Measurements from ENCODE around the gene TRPC1. TPM values are rescaled to one million over a fixed set of nuclear protein-coding genes. Genes with fewer than 3 reads are reported as not detected.

The TRPC1 gene
- total and polyA plus RNA-seq, 3 experiments from 2014 or later: 0.72 to 2.8 (median 1.1) TPM

DNA sequence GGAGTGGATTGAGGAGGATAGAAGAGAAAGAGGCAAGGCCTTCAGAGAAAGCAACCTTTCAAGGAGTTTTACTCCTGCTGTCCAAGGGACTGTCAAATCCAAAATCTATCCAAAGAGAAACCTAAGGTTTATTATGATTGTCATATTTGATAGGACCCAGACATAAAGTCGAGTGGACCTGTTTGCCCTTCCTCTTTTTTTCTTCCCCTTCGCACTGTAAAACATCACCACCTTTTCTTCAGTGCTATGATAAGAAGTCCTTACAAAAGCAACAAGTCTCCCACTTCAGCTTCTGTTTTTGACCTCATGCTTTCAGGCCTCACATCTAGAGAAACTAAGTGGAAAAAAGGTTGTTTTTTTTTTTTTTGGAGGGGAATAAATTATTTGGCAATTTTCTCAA is 73.0 kb downstream of the TRPC1 start:
- CTCF ChIA-PET: no interaction called here

DNA sequence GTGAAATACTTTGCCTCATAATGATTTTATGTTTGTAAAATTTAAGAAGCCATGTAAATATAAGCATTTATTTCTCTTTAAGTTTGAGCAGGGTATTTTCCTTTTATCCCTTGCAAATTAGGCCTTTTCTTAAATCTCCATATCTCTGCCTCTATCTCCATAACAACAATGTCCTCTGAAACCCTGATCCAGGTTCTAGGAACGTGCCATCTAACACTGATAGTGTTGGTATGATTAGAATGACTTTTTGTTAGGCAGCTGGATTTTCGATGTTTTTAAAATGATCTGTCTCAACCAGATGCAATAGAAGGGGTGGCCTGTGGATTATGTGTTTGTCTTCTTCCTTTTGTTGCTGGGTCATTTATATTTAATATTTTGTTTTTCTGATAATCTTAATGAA is 77.9 kb downstream of the TRPC1 start:
- Histone ChIP-seq H3K4me3 (ENCODE audit: low read length) (no peak overlapping the region), H3K9me3 (ENCODE audit: low read length) (no peaks in the 10 kb centered on the region), H3K4me1 (ENCODE audit: insufficient read depth, low read length) (no peaks in the 10 kb centered on the region), H3K27me3 (ENCODE audit: insufficient read depth, low read length, poor library complexity, severe bottlenecking) (no peaks in the 10 kb centered on the region), H3K36me3 (ENCODE audit: insufficient read depth, low read length) (no peaks in the 10 kb centered on the region), H3K27ac (ENCODE audit: low read depth, low read length) (no peak overlapping the region)
- no peaks in the 10 kb centered on the region for H3K9me3 Mint-ChIP-seq
- H3K36me3 Mint-ChIP-seq: peaks cover 0 to 5% (median 5%) of the 10 kb centered on the region in 3 donors
- ChIA-PET CTCF (no interaction called here), POLR2A (no interaction called here)
- no peak overlapping the region for H3K27ac Mint-ChIP-seq
- no peak for DNase-seq
- no peak overlapping the region for H3K4me3 Mint-ChIP-seq
- H3K4me1 Mint-ChIP-seq: no peaks in the 10 kb centered on the region
- peaks cover 0 to 1% of the 10 kb centered on the region in 2 donors for H3K27me3 Mint-ChIP-seq

More for the DNA sequence above, 73.0 kb downstream of the TRPC1 start:
- H3K27ac ChIP-seq (ENCODE audit: low read depth, low read length): no peak overlapping the region
- Mint-ChIP-seq H3K27ac (no peak overlapping the region), H3K4me1 (no peaks in the 10 kb centered on the region), H3K27me3 (no peaks in the 10 kb centered on the region), H3K9me3 (no peaks in the 10 kb centered on the region), H3K4me3 (no peak overlapping the region), H3K36me3 (no peaks in the 10 kb centered on the region)
- DNase-seq: no peak
- H3K9me3 ChIP-seq (ENCODE audit: low read length): no peaks in the 10 kb centered on the region
- POLR2A ChIA-PET: no interaction called here
- H3K4me1 ChIP-seq (ENCODE audit: insufficient read depth, low read length): no peaks in the 10 kb centered on the region
- H3K36me3 ChIP-seq (ENCODE audit: insufficient read depth, low read length): no peaks in the 10 kb centered on the region
- no peaks in the 10 kb centered on the region for H3K27me3 ChIP-seq (ENCODE audit: insufficient read depth, low read length, poor library complexity, severe bottlenecking)
- no peak overlapping the region for H3K4me3 ChIP-seq (ENCODE audit: low read length)

DNA sequence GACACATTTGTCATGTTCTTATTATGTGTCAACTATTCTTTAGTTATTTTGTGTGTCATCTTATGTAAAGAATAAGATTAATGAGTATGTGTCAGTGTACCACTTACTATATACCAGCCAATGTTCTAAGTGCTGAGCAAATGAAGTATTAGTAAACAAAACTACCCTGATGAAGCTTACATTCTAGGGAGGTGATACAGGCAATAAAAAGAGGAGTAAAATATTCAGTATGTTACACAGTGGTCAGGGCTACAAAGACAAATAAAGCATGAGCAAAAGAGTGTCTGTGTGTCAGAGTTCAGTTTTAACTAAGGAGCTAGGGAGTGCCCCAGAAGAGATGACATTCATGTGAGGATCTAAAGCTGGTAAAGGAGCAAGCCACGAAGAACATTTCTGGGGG is 79.1 kb downstream of the TRPC1 start:
- Histone ChIP-seq H3K9me3 (ENCODE audit: low read length) (no peaks in the 10 kb centered on the region), H3K36me3 (ENCODE audit: insufficient read depth, low read length) (no peaks in the 10 kb centered on the region), H3K4me3 (ENCODE audit: low read length) (no peak overlapping the region), H3K27me3 (ENCODE audit: insufficient read depth, low read length, poor library complexity, severe bottlenecking) (no peaks in the 10 kb centered on the region), H3K4me1 (ENCODE audit: insufficient read depth, low read length) (no peaks in the 10 kb centered on the region), H3K27ac (ENCODE audit: low read depth, low read length) (no peak overlapping the region)
- H3K4me1 Mint-ChIP-seq: no peaks in the 10 kb centered on the region
- ChIA-PET POLR2A (no interaction called here), CTCF (no interaction called here)
- peaks cover 0 to 5% (median 5%) of the 10 kb centered on the region in 3 donors for H3K36me3 Mint-ChIP-seq
- H3K4me3 Mint-ChIP-seq: no peak overlapping the region
- DNase-seq: no peak
- H3K9me3 Mint-ChIP-seq: no peaks in the 10 kb centered on the region
- H3K27ac Mint-ChIP-seq: peak overlapping the region in 1 of 8 donors; percentile 1
- H3K27me3 Mint-ChIP-seq: peaks cover 0 to 1% of the 10 kb centered on the region in 2 donors

DNA sequence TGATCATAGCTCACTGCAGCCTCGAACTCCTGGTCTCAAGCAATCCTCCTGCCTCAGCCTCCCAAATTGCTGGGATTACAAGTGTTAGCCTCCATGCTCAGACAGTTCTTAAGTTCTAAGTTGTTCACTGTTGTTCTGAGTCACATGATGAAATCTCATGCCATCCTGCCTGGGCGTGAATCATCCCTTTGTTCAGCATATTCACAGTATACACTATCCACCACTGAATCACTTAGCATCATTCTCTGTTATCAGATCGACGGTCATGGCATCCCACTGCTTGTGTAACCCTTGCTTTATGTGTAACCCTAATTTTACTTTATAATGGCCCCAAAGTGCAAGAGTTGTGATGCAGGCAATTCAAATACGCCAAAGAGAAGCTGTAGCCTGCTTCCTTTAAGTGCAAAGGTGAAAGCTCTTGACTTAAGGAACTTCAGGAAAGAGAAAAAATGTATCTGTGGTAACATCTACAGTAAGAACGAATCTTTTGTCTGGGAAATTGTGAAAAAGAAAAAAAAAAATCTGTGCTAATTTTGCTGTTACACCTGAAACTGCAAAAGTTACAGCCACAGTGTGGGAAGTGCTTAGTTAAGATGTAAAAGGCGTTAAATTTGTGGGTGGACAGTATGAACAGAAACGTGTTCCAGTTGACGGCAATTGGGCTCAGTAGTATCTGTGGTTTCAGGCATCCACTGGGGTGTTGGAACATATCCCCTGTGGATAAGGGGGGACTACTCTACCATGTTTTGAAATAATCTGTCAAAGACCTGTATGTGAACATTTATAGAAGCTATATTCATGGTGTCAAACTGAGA is 84.5 kb downstream of the TRPC1 start:
- Mint-ChIP-seq H3K4me3 (no peak overlapping the region), H3K27ac (peak overlapping the region in 2 of 8 donors; percentile 24 to 31), H3K9me3 (no peaks in the 10 kb centered on the region), H3K27me3 (peaks cover 7 to 10% of the 10 kb centered on the region in 2 donors), H3K36me3 (peaks cover 0 to 5% (median 2%) of the 10 kb centered on the region in 3 donors), H3K4me1 (no peaks in the 10 kb centered on the region)
- Histone ChIP-seq H3K4me3 (ENCODE audit: low read length) (no peak overlapping the region), H3K9me3 (ENCODE audit: low read length) (no peaks in the 10 kb centered on the region), H3K27ac (ENCODE audit: low read depth, low read length) (no peak overlapping the region), H3K36me3 (ENCODE audit: insufficient read depth, low read length) (no peaks in the 10 kb centered on the region), H3K4me1 (ENCODE audit: insufficient read depth, low read length) (no peaks in the 10 kb centered on the region), H3K27me3 (ENCODE audit: insufficient read depth, low read length, poor library complexity, severe bottlenecking) (no peaks in the 10 kb centered on the region)
- no peak for DNase-seq
- POLR2A ChIA-PET: no interaction called here
- CTCF ChIA-PET: no interaction called here

DNA sequence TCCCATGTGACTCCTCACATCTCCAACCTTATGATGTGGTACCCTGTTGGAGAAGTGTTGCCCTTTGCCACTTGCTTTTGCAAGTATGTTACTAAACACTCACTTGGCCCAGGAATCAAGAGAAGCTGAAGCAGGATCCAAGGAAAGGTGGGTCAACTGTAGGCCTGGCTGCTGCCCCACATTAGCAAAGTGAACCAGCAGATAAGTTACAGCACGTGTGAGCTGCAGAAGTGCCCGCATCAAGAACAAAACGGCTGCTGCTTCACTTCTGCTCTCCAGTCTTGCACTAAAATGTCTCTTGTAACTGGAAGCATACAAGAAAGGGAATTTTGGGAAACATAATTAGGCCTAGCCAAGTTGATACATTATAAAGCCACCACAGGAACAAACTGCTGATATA is 85.4 kb downstream of the TRPC1 start:
- DNase-seq: no peak
- Mint-ChIP-seq H3K9me3 (no peaks in the 10 kb centered on the region), H3K27me3 (peaks cover 7 to 14% of the 10 kb centered on the region in 2 donors), H3K36me3 (peaks cover 0 to 4% (median 2%) of the 10 kb centered on the region in 3 donors), H3K4me3 (no peak overlapping the region), H3K4me1 (no peaks in the 10 kb centered on the region), H3K27ac (no peak overlapping the region)
- CTCF ChIA-PET: no interaction called here
- Histone ChIP-seq H3K4me1 (ENCODE audit: insufficient read depth, low read length) (no peaks in the 10 kb centered on the region), H3K9me3 (ENCODE audit: low read length) (no peaks in the 10 kb centered on the region), H3K4me3 (ENCODE audit: low read length) (no peak overlapping the region), H3K36me3 (ENCODE audit: insufficient read depth, low read length) (no peaks in the 10 kb centered on the region), H3K27ac (ENCODE audit: low read depth, low read length) (no peak overlapping the region), H3K27me3 (ENCODE audit: insufficient read depth, low read length, poor library complexity, severe bottlenecking) (no peaks in the 10 kb centered on the region)
- POLR2A ChIA-PET: no interaction called here

DNA sequence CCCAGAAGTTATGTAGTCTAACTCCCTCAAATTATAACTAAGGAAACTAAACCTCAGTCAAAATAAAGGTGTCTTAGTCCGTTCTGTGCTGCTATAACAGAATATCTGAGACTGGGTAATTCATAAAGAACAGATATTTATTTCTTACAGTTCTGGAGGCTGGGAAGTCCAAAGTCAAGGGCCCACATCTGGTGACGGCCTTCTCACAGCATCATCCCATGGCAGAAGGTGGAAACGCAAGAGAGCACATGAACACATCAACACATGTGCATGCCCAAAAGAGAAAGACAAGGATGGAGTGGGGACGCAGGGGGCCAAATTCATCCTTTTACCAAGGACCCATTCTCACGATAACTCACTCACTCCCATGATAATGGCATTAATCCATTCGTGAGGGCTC is 92.0 kb downstream of the TRPC1 start:
- Histone ChIP-seq H3K4me1 (ENCODE audit: insufficient read depth, low read length) (no peaks in the 10 kb centered on the region), H3K27ac (ENCODE audit: low read depth, low read length) (no peak overlapping the region), H3K27me3 (ENCODE audit: insufficient read depth, low read length, poor library complexity, severe bottlenecking) (no peaks in the 10 kb centered on the region), H3K9me3 (ENCODE audit: low read length) (no peaks in the 10 kb centered on the region), H3K4me3 (ENCODE audit: low read length) (no peak overlapping the region), H3K36me3 (ENCODE audit: insufficient read depth, low read length) (no peaks in the 10 kb centered on the region)
- Mint-ChIP-seq H3K27ac (no peak overlapping the region), H3K9me3 (no peaks in the 10 kb centered on the region), H3K4me1 (no peaks in the 10 kb centered on the region), H3K4me3 (no peak overlapping the region), H3K36me3 (no peaks in the 10 kb centered on the region), H3K27me3 (peaks cover 8 to 33% of the 10 kb centered on the region in 2 donors)
- DNase-seq: no peak
- POLR2A ChIA-PET: no interaction called here
- CTCF ChIA-PET: interaction anchor here (1.8 kb wide), 1 partner anchor 13 kb away, joined by 4 read pairs; no protein-coding TSS in a partner anchor

DNA sequence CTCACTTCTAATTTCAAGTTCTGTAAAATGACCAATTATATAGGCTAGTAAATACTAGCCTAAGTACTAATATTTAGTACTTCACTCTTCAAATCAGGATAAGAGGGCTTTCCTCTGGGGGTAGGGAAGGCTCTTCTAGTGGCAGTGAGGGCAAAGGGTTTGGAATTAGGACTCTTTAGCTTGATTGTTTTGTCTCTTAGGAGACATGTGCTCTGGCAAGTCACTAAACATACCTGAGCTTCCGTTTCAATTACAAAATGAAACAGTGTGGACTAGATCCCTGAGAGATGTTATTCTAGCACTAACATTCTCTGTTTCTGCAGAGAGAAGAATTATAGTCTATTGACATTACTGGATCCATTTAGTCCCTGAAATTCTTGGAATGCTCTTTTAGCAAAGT is 93.5 kb downstream of the TRPC1 start:
- H3K27ac Mint-ChIP-seq: no peak overlapping the region
- H3K36me3 Mint-ChIP-seq: no peaks in the 10 kb centered on the region
- H3K9me3 ChIP-seq (ENCODE audit: low read length): no peaks in the 10 kb centered on the region
- H3K36me3 ChIP-seq (ENCODE audit: insufficient read depth, low read length): no peaks in the 10 kb centered on the region
- H3K4me3 ChIP-seq (ENCODE audit: low read length): no peak overlapping the region
- no peak overlapping the region for H3K4me3 Mint-ChIP-seq
- POLR2A ChIA-PET: no interaction called here
- no peaks in the 10 kb centered on the region for H3K27me3 ChIP-seq (ENCODE audit: insufficient read depth, low read length, poor library complexity, severe bottlenecking)
- DNase-seq: no peak
- CTCF ChIA-PET: interaction anchor here (1.8 to 3.0 kb wide), 2 partner anchors 11 kb away, joined by 4 to 10 read pairs; no protein-coding TSS in a partner anchor
- no peaks in the 10 kb centered on the region for H3K9me3 Mint-ChIP-seq
- no peaks in the 10 kb centered on the region for H3K4me1 Mint-ChIP-seq
- H3K27ac ChIP-seq (ENCODE audit: low read depth, low read length): no peak overlapping the region
- H3K27me3 Mint-ChIP-seq: peaks cover 6 to 31% of the 10 kb centered on the region in 2 donors
- H3K4me1 ChIP-seq (ENCODE audit: insufficient read depth, low read length): no peaks in the 10 kb centered on the region

DNA sequence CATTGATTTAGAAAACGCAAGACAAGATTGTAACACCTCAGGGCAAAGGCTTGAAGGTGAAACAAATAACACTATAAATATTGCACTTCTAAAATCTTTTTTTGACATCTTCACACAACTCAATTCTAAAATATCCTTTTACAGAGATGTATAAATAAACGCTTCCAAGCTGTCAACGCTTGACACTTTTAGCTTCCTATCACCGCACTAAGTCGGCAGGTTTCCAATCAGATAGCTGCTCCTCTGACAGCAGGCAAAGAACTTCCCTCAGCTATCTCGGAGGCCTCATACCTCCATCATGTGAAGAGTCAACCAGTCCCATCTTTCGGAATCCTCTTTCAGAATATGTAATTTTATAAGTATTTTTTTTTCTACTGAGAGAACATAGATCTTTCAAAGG is 94.1 kb downstream of the TRPC1 start:
- H3K27me3 Mint-ChIP-seq: peaks cover 6 to 36% of the 10 kb centered on the region in 2 donors
- POLR2A ChIA-PET: no interaction called here

More for the DNA sequence above, 94.1 kb downstream of the TRPC1 start:
- no peak for DNase-seq
- H3K27ac Mint-ChIP-seq: no peak overlapping the region
- no peak overlapping the region for H3K4me3 Mint-ChIP-seq
- no peaks in the 10 kb centered on the region for H3K36me3 Mint-ChIP-seq
- no peaks in the 10 kb centered on the region for H3K36me3 ChIP-seq (ENCODE audit: insufficient read depth, low read length)
- no peaks in the 10 kb centered on the region for H3K4me1 Mint-ChIP-seq
- H3K4me3 ChIP-seq (ENCODE audit: low read length): no peak overlapping the region
- H3K27me3 ChIP-seq (ENCODE audit: insufficient read depth, low read length, poor library complexity, severe bottlenecking): no peaks in the 10 kb centered on the region
- H3K9me3 ChIP-seq (ENCODE audit: low read length): no peaks in the 10 kb centered on the region
- no peak overlapping the region for H3K27ac ChIP-seq (ENCODE audit: low read depth, low read length)
- H3K4me1 ChIP-seq (ENCODE audit: insufficient read depth, low read length): no peaks in the 10 kb centered on the region
- no peaks in the 10 kb centered on the region for H3K9me3 Mint-ChIP-seq
- CTCF ChIA-PET: interaction anchor here (3.0 kb wide), 1 partner anchor 11 kb away, joined by 10 read pairs; no protein-coding TSS in a partner anchor

All from CD8-positive, alpha-beta memory T cell (primary cell).